Measurements from ENCODE around the gene SEMA3F.
A peak's percentile ranks its signal among the peaks of the same experiment; 100 is the strongest.

Gene SEMA3F
- 0.07 to 0.24 reads per million in 2 donors for total RNA-seq

DNA sequence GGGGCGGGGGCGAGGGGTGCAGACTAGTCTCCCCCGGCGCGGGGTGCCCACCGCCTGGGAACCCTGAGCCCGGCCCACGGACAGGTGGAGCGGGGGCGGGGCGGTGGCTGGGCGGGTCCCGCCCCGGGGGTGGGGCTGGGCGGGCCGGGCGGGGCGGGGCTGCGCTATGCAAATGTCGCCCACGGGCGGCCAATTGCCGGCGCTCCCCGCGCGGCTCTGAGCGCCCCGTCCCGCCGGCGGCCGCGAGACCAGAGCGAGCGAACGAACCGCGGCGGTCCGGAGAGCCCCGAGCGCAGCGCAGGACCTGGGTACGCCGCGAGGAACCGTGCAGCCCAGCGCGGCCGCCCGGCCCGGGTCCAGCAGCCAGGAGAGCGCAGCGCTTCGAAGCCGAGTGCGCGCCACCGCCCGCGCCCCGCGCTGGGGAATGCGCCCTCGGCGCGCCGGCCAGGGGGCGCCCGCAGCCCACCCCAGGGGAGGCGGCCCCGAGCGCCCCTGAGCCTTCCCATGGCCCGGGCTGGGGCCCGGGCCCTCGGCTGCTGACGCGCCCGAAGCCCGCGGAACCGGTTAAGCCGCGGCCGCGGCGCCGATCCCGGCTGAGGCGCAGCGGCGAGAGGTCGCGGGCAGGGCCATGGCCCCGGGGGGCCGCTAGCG is at the start of gene SEMA3F:
TSS of gene SEMA3F (plus strand) at position 485 of the 651 bp plus-strand sequence. CDS start 4,299 bp downstream, outside the sequence.
- peak; percentile 67 for DNase-seq

DNA sequence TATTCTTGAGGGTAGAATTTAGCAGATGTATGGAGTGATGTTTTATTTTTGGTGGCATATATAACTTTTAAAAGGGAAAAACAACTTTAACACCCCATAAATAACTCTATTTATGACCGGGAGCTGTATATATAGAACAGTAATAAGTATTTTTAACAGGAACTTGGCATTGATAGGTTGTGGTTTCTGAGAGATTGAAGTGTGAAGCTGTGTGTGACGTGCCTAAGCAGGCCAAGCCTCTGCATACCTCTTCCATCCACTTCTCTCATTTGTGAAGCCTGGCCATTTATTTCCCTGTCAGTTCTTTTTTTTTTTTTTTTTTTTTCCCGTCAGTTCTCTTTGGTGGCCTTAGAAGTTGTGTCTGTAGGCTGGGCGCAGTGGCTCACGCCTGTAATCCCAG is 43.4 kb upstream of the SEMA3F start:
- no peak for DNase-seq

DNA sequence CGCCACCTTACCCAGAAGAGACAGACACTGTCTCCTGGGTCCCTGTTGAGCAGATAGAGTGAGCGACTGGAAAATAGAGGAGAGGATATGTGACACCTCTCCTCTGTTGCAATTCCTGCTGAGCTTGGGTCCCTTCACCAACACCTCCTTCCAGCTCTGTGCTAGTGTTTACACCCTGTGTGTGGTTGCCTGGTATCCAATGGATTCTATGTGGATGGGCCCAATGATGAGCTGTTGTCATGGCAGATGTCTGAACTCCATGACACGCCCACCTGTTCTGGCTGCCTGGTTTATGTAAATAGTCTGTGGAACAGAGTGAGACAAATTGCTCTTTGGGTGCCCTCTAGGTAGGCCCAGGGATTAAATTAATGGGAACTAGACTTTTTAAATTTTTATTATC is 42.7 kb upstream of the SEMA3F start:
- no peak for DNase-seq

DNA sequence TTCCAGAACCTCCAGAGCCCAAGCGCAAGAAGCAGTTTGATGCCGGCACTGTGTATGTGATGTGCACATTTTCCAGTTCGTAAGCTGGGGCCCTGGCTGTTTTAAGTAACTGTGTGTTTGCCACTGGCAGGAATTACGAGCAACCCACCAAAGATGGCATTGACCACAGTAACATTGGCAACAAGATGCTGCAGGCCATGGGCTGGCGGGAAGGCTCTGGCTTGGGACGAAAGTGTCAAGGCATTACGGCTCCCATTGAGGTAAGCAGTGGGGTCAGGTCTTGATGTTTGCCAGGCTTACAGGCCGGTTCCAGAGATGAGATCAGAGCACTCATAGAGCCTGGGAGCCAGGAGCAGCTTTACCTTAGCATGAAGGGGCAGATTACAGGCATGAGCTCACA is 38.0 kb upstream of the SEMA3F start:
- DNase-seq, result no peak

DNA sequence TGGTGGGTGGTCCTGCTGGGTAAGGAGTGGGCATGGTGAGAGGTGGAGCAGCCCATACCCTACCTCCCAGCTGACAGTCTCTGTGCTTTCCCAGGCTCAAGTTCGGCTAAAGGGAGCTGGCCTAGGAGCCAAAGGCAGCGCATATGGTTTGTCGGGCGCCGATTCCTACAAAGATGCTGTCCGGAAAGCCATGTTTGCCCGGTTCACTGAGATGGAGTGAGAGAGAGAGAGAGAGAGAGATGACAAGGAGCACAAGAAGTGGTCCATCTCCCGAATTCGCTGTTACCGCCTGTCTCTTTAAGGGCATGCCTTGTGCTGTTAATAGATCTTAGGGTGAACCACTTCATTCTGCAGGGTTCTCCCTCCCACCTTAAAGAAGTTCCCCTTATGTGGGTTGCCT is 36.9 kb upstream of the SEMA3F start:
- DNase-seq, result no peak

DNA sequence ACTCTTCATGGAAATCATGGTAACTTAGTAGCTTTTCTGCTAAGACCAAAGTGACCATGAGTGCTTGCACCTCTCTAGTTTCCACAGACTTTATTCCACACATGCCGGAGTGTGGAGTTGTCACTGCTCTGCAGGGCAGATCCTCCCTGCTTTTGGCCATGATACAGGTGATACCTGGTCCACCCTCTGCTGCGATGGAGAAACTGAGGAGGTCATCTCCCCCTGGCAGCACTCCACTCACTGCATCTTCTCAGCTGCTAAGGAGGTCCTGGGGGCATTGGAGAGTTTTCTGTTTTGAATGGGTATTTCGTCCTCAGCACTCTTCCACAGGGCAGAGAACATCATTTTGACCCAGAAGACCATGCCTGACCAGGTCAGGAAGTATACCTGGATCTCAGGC is 35.3 kb upstream of the SEMA3F start:
- no peak for DNase-seq

DNA sequence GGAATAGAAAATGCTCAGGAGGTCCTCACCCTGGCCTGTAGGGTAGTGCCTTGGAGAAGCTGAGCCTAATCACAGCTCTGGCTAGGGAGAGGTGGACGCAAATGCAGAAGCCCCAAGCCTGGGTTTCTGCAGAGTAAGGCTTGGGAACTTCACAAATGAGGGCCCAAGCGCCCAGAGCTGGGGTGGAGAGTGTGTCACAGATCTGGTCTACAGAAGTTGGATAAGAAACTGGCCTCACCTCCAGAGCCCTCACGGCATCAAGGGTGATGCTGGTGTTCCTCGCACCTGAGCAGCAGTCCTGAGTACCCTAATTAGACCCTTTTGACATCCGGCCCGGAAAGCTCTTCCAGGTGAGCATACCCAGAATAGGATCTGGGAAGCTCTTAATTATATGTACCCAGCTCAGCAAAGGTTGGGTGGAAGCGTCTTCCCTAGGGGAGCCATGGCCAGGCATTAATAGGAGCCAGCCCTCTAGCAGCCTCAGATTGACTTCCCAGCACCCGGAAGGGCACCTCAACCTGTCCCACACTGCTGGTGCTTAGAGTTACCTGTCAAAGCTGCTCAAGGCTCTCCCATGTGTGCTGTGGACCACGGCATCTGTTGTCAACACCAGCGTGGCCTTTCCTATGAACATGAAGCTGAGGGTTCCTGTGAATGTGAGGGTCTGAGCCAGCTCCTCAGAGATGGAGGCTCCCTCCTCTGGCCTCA is 34.6 kb upstream of the SEMA3F start:
- no peak for DNase-seq

DNA sequence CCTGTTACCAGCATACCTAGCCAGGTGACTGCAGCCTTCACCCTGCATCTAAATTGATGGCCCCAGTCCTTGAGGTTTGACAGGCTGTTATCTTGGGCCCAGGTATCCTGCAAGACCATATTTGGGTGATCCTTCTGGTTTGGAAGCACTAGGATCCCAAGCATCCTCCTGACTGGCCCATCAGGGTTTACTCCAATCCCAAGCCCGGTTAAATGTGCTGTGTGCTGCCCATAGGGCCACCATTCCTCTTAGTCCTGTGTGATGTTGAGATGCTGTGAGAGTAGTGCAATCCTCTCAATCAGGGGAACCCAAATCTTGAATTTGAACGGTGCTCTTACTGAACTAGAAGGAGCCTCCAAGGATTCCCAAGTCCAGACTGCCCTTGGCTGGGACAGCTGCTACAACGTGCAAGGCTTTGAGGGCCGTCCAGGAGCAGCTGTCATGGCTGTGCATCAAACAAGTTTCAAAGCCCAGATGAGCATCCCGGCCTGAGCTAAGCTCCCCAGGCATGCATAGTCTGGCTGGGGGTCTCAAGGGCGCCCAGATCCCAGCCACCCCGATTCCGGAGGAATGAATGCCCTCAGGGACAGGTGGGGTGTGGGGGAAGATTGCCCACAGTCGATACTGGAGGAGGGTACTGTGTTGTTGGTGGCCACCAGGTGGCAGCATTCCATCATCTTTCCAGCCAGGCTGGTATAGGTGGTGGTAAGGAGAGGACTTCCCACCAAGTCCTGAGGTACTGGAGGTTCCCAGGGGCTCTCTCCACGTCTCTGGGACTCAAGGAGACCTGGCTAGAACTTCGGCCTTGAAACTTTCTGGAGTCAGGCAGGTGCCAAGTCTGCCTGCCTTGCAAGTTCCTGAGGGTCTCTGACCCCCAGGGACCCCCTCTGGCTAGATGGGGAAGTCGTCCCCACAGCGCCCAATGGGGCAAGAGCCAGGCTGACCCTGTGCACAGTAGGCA is 33.8 kb upstream of the SEMA3F start:
- DNase-seq, result peak; percentile 65

DNA sequence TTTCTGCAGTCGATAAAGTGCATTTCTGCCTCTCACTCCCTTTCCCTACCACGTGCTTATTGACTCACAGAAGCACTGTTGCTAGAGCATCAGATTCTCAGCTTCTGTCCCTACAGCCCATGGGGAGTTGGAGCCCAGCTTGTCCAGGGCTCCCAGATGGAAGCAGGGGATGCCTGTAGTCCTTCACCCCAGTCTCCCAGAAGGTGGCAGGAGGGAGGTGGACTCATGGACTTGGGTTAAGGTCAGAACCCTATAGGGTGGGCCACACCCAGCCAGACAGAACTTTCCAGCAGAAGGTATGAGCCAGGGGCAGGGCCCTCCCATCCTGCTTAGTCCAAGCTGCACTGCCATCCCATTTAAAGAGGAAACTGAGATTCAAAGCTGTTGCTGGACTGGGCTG is 33.1 kb upstream of the SEMA3F start:
- DNase-seq, result no peak

DNA sequence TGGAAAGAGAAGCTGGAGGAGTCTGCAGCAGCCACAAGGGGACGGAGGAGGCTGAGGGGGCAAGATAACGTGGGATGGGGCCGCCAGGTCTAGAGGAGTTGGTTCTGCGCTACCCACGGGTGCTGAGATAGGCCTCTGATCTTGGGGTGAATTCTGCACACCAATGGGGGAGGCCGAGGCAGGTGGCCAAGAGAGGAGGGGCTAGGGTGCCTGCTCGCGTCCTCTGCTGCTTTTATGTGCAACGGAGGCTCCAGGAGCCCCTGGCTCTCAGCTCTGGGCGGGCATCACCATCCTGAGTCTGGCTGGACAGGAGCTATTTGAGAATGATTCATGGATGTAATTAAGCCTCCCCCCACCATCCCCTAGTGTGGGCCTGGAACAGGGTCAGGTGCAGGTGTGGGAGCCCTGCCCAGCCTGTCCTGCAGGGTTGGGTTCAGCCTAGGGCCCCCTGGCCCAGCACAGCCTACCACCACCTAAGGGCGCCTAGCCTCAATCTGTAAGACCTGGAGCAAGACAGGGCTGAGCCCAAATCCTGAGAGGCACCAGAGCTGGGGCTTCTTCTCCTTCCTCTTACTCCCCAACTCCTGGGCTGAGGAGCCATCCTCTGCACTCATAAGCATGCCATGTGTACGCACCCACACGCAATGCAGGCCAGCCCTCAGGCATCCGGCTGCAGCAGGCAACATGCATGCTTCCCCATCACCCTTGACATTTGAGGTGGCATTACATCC is 32.3 kb upstream of the SEMA3F start:
- no peak for DNase-seq

DNA sequence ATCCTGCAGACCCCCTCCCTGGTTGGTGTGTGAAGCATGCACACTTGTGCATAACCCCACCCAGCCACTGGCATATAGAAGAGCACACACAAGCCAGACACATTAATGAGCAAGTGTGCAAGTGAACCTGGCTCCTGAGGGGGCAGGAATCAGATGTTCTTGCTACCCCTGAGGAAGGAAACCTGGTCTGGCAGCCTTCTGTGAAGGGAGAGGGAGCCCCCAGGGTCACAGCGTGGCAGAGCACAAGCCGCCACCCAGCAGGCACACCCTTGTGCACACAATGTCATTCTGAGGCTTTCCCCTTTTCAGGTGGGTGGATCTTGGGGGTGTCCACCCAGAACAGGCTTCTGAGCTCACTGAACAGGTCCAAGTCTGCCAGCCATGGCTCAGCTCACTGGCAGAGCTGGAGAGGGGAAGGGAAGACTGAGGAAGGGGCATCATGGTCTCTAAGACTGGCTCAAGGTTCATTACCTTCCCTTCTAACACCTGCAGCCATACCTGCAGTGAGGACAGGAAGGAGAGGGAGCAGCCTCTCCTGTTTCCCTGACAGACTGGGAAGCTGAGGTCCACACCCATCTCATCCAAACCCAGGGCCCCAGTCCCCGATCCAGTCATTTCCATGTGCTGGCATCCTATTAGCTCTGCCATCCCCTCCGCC is 31.6 kb upstream of the SEMA3F start:
- DNase-seq, result no peak

DNA sequence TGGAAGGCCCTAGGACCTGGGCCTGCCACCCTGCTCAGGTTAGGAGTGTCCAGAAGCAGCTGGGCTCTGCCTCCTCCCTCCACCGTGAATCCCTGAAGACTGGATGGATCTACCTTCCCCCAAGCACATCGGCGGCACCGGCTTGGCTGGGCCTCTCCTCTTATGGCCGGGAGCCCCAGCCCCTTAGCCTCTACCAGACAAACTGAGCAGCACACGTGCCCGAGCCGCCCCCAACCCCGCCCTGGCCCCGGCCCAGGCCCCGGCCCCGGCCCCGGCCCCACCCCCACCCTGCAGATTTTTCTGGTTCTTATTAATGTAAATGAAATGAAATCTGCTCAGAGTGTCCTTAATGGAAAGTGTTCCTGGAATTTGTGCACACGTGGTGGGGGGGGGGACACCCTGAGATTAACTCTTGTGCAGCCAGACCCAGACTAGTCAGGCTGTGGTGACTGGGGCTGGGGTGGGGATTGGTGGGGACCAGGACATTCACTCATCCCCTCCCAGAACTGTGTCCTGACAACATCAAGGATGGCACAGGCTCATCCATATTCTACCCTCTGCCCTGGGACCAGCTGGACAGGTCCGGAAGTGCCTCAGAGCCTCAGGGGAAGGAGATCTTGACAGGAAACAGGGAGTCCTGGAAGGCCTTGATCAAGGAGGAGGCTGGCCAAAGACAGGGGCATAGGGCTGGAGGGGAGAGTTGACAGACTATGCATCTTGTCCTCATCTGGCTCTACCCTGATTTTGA is 30.9 kb upstream of the SEMA3F start:
- no peak for DNase-seq

DNA sequence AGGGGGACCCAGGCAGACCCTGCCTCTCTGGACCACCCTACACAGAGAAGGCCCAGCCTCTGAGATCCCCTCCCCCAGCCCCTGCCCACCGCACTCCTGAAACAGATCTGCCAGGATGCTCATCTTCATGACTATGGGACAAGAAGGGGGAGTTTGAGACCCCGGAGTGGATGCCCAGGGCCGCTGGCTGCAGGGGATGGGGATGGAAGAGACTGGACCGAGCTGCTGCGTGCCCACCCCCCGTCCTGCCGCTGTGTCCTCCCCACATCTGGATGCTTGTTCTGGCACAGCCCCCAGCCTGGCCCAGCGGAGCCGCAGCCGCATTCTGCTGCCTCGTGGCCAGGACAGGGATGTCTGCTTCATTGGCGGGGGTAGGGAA is 30.3 kb upstream of the SEMA3F start:
- no peak for DNase-seq

DNA sequence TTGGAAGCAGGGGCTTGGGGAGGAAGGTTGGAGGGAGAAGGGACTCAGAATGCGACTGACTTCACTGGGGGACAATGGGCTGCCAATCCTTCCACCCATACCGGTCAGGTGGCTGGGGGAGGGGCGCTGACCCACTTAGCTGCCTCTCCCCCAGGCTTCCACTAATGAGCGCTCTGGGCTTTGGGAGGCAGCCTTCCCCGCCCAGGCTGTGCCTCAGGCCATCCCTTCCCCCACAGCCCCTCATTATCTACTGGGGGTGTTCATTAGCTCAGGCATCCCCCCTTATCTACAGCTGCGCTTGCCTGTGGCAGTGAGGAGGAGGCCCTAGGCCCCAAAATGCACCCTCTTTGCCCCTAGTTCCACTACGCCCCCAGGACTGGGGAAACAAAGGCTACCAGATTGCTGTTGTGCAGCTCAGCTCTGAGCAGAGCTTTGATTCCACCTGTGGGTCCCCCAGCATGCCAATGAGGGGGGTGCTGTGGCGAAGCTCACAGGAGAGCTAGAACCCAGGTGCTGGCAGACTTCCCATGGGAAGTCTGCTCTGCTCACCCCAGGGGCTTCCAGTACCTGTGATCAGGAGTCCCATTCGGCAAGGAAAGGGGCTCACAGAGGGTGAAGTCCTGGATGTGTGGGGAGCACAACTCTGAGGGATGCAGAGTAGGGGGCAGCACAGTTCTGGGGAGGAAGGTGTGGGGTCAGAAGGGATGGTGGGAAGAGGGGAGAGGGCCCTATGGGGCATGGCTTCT is 29.4 kb upstream of the SEMA3F start:
- DNase-seq, result no peak

DNA sequence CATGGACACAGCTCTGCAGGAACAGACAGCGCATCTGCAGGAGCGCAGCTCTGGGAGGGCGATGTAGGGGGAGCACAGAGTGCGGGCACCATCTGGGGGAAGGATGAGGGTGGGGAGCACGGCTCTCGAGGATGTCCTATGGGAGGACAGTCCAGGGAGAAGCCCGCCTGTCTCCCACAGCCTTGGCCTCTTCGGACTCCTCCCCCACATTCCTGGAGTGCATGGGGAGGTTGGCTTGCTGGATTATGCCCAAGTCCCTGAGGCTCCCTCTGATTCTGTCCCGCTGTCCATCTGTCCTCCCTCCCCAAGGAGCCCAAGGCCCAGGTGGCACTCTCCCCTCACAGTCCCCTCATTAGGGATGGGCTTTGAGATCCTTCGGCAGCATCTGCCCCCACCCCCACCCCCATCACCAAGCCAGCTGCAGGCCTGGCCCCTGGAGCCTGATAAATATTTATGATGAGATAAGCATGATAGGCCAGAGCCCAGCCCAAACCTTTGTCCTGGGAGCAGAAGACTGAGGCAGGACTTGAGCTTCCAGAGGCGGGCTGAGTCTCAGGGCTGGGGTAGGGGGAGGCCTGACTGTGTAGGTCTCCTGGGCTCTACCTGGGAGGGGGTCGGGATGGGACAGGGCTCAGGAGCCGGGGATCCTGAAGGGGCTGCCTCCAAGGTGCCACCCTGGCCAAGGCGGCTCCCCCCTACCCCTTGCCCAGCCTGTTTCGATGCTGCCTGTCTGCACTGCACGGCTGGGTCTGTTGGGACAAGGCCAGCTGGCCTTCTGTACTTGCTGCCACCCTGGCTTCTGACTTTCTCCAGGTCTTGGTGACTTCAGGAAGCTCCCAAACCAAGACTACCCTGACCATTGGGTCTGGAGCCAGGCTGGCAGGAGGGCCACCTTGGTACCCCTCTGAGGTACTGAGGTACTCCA is 28.6 kb upstream of the SEMA3F start:
- DNase-seq, result no peak

DNA sequence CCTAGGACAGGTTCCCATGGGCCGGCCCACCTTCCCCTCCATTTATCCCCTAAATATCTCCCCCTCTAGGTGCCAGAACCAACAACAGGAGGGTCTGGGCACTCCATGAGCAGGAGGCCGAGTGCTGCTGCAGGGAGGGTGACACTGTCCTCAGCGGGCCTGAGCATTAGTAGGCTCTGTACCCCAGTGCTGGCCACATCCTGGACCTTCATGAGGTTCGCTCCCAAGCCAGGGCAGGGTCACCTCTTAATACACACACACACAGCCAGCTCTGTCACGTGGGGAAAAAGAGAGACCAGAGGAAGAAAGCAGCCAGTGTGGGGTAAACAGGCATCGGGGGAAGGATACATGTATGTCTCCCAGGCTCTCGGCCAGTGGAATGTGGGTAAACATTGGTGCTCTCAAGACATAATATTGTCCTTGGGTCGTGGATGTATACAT is 27.9 kb upstream of the SEMA3F start:
- no peak for DNase-seq

DNA sequence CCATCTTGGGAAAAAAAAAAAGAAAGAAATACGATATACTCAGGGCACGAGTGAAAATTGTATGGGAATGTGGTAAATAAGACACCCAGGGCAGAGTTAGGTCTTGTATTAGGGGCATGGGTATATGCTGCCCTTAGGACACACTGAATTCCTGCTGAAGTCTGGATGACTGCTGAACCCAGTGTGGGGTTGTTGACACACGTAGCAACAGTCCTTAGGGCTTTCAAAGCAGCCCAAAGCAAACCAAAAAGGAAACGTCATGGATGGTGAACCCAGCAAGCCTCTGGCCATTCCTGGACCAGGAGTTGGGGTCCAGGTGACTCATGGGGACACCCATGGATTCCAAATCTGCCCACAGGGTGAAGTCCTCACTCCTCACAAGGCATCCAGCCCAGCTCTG is 27.1 kb upstream of the SEMA3F start:
- no peak for DNase-seq

DNA sequence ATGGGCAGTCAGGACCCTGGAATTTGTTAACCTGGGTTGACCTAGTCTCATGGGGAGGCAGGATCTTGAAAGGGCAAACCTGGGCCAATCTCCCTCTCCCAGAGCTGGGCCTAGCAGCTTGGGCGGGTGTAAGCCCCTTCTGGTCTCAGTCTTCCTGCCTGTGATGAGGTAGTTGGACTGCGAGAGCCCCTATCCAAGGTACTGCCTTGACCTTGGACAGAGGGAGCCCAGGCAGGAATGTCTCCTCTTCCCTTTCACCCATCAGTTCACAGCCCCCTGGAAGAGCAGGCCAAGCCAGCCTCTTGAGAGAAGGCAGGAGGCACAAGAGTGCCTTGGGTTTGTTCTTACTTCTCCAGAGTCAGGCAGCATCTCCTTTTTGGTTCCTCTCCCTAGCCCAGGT is 24.7 kb upstream of the SEMA3F start:
- no peak for DNase-seq
